M059J (cell line): Measurements from ENCODE around the gene LUZP2. TPM values are rescaled to one million over a fixed set of nuclear protein-coding genes. Genes with fewer than 3 reads are reported as not detected.

Source experiments
- DNase-seq: peaks from one replicate; pipeline ENCODE4 v3.0.0-alpha.2; 2012; ENCODE audit warnings: low read depth
- total RNA-seq: library from RNA; depleted of rRNA; stranded (reverse); fragments of >200 nt; shearing (Covaris generic); gene quantifications from 2 replicates; pipeline ENCODE4 v1.2.3, GENCODE V29; 2014; rRNA removed

Gene LUZP2
- 2.0 and 3.2 TPM in 2 replicates for total RNA-seq

DNA sequence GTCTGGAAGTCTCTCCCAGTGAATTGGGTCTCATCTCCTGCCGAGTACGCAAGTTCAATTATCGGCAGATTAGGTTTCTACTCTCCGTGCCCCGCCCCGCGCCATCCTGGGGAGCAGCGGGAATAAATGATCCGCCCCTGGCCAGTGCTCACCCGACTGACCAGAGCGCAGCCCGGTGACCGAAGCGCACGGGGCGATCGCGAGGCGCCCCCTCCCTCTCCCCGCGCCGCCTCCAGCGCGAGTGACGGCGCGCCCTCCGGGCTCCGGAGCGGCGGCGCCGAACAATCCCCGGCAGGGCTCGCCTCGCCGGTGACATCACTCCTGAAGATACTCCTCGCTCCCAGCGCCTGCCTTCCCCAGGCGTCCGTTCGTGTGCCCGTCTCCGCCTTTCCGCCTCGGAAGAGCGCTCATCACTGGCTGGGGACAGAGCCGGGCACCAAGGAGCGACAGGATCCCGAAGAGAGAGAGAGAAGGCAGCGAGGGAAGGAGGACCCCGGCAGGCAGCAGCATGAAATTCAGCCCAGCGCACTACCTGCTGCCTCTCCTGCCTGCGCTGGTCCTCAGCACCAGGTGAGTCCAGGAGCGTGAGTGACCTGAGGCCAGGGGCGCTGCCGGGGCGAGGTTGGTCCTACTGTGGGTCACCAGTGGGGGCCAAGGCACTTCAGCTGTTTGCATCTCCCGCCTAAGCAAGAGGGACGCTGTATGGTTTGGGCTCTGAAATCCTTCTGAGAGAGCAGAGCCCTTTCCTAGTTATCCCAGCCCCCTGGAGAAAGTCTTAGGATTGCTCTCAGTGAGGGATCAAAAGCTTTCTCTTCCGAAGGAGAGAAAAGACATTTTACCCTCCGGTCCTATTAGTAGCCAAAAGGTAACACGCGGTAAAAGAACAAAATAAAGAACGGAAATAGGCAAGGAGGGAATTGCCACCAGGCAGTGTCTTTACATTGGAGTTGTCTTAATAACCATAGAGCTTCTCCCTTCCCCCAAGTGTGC, at the start of gene LUZP2:
Gene LUZP2 (plus strand): TSS at position 318 of the 990 bp plus-strand sequence.
- DNase-seq = peak; percentile 51

DNA sequence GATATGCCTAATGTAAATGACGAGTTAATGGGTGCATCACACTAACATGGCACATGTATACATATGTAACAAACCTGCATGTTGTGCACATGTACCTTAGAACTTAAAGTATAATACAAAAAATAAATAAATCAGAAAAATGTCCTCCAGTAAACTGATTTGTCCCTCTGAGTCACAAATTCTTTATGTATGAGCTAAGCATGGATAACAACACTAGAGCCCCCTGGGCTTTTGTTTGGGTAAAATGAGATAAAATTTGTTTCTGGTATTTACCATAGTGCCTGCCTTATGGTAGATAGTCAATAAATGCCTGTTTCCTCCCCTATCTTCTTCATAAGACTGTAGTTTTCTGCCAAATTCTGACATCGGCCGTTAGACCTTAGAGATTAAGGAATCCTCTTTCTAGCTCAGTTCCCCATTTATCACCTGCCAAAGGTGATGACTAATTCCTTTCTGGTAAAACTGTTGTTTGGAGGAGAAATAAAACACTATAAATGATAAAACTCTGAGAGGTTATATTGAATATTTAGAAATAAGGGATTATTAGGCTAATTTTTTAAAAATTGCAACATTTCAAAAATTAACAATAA, 43.6 kb upstream of the LUZP2 start:
- DNase-seq = peak; percentile 40

DNA sequence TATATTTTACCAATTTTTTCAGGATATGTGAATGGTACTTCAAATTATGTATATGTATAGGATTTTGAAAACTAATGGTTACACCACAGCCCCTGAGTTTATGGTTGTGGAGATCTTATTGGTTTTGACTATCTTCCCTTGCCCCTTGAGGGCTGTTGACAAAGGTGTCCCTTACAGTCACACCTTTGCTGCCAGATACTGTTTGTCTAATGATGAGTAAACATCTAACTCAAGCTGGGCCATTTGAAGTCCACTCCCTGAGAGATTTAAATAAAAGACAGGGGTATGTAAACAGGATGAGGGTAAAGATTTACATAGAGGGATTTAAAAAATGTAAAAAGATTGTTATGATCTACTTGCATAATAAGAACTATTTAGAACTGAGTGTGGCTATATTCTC, 38.9 kb upstream of the LUZP2 start:
- no peak for DNase-seq

DNA sequence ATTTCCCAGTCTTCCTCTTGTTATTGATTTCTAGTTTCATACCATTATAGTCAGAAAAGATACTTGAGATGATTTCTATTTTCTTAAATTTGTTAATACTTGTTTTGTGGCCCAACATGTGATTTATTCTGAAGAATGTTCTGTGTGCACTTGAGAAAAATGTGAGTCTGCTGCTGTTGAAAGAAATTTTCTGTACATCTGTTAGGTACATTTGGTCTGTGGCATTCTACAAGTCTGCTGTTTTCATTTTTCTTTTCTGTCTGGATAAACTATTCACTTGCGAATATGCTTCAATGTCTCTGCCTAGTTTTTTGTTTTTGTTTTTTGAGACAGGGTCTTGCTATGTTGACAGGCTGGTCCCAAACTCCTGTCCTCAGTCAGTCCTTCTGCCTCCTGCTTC, 26.4 kb upstream of the LUZP2 start:
- no peak for DNase-seq

DNA sequence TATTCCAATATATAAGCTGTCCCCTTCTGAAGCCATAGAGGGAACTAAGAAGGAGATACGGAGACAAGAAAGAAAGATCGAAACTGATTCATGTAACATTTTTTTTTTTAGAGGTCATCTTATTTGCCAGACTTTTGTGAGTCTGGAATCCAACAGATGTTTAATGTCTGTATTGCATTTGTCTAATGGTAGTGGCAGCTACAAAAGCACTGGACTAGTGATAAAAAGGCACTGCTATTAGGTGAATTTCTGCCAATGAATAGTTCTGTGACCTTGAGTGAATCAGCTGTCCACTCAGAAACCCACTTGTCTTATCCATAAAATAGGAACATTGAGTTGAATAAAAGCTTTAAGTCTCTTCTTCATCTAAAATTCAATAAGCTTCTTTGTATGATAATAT, 25.8 kb upstream of the LUZP2 start:
- no peak for DNase-seq

DNA sequence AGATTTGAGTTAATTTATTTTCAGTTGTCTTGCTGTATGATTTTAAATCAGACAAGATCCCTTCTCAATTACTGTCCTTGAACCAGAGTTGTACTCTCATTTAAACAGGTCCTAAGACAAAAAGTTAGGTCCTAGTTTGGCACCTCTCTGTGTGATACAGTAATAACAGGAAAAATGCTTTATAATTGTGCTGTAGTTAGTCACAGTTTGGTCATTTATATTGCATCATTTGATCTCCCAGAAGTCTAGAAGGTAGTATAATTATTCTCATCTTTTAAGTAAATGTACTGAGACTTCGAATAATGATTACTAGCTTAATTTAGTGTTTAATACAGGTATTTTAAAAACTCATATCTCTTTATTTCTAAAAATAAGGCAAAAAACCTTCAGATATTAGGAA, 18.1 kb upstream of the LUZP2 start:
- no peak for DNase-seq

DNA sequence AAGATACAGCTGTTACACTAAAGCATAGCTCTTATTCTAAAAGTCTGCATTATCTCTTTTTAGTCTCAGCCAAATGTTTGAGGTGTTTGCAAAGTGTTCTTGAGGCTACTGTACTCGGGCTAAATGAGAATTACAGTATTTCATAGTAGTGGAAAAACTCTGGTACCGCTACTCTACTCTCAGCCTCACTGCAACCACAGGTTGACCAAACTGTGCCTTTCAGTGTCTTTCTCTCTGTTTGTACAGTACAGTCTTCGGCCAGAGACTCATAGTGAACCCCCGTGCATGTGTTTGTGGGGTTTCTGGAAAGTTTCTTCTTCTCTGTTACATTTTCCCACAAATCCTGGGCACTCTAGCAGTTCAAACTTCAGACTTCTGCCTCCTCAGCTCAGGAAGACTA, 7.4 kb upstream of the LUZP2 start:
- DNase-seq = no peak

DNA sequence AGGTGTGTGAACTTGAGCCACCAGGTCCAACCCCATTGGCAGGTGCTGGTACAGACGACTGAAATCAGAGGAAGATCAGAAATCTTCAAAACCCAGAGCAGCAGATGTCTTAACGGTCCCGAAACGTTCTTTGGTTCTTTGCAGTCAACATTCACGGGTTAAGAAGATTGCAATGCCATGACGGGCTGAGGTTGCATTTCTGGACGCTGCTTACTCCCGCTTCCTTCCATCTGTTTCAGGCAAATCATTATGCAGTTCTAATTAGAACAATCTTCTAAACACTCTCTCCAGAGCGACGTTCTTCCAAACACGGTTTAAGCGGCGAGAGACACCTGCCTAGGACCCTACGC, 492 bp upstream of the LUZP2 start:
- peak; percentile 9 for DNase-seq

DNA sequence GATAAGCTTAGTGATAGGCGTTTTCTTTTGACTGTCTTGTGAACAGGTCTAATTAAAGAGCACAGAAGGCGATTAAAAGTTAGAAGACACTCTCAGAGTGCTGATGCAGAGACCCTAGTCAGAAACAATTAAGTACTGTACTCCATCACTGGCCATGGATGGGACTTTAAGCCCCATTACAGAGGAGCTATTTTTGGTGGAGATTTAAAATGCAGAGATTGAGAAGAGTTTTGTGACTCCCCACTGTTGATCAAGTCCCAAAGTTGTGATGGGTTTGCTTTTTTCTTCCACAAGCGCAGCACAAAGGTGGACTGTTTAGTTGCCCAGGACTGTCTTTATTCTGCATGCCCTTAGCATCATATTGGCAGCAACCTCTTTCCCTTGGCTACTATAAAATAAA, 978 bp downstream of the LUZP2 start:
- DNase-seq = no peak

DNA sequence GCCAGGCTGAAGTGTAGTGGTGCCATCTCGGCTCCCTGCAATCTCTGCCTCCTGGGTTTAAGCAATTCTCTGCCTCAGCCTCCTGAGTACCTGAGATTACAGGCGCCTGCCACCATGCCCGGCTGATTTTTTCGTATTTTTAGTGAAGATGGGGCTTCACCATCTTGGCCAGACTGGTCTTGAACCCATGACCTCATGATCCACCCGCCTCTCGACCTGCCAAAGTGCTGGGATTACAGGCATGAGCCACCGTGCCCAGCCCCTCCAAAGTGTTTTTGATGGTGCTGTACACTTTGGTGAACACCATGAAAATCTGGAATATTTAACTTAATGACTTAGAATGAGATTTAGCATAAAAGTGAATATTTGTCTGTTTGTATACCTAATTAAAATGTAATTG, 5.6 kb downstream of the LUZP2 start:
- DNase-seq = no peak

DNA sequence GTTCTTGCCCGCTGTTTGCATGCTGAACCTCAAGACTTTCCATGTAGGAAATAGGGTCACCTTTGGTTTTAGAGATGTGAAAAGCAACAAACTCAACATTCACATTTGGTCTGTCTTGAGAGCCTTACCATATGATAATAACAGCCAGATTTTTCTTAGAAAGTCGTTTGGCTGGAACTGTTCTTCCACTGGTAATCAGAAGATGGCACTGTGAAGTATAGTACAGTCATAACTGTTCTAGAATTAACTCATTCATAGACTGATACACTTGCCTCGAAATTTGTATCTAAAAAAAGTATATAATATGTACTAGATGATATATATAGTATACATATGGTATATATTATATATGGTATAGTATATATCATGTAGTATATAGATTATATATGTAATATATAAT, 12.3 kb downstream of the LUZP2 start:
- peak; percentile 3 for DNase-seq

DNA sequence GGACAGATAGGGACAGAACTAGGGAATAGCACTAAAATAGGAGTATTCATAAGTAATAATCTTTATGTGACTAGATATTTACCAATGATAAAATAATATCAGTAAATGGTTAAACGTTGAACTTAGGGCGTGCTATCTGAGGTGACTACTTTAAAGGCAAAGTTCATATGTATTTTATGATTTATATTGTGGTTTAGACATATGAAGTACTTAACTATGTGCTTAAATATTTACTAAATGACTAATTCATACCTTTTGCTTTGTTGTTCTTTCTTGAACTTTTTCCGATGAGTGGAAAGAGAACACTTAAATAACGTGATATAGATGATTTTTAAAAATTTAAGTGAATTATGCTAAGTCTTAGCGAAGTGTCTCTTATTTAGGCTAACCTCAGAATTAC, 14.7 kb downstream of the LUZP2 start:
- no peak for DNase-seq

DNA sequence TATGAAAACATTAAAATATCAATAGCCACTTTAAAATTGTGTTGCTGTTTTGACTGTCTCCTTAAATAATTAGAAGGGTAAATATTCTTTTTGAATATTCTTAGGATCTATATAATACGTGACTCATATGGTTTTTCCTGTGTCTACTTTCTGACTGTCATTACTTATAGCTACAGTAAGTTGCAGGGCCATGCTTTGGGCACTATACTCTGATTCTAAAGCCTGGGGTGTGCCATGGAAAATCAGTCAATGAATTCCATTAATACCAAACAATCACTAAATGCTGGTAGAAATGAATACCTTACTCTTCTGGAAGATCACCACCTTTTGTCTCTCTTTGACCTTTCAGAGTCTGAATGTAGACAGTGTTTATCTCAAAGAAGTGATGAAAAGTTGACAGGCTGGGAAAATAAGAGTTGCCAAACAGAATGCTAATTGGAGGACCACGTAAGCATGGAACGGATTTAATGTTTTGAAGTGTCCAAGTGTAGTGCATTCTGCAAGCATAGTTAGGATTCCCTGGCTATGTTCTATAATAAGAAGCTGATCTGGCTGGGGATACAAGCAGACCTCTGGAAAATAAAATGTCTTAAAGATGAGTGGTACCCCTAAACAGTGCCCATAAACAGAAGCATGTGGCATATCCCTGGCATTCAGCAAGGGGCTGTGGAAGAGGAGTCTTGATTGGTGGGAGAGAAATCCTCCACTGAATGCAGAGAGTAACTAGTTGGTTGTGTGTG, 16.8 kb downstream of the LUZP2 start:
- no peak for DNase-seq

DNA sequence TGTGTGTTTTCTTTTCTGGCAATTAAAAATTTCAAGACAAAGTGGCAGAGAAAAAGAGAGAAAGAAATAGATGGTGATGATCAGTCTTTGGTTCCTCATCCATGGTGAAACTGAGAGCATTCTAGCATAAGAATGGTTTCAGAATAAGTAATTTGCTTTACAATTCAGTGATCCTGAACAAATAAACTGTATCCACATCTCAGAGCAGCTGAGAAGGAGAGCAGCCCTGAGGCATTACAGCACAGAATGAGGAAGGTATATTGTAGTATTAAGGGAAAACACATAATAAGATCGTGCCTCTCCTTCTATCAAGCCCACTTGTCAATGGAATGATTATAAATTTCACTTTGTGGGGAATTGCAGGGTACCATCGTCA, 17.4 kb downstream of the LUZP2 start:
- no peak for DNase-seq

DNA sequence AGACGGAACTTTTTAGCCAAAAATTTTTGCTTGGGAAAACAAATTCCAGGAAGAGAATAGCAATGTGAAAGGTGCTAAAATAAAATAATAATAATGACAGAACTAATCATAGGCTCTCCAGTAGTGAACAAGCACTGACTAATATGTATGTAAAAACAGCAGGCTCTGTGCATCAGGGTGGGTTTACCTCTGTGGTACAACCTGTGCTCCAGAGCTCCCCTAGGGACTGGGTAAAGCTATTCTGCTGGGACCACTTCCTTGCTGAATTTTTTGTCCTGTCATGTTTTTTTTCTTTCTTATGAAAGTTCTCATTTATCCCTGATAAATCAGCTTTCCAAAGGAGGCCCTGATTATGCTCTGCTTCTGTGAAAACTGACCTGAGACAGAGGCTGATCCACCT, 18.8 kb downstream of the LUZP2 start:
- DNase-seq = no peak

DNA sequence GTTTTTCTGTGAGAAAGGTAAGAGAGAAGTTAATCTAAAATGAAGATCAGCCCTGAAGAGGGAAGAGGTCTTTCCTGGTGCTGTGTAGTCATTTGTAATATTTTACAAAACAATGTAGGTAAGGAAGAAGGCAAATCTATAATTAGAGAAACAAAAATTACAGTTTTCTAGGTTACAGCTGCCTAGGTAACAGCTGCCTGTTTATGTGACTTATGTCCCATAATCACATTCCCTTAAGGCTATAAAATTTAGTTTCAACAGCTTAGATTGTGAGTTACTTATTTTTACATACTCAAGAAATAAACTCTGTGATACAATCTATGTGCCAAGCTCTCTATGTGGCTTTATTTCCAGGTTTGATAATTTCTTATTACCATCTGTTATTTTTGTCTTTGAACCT, 19.8 kb downstream of the LUZP2 start:
- no peak for DNase-seq

DNA sequence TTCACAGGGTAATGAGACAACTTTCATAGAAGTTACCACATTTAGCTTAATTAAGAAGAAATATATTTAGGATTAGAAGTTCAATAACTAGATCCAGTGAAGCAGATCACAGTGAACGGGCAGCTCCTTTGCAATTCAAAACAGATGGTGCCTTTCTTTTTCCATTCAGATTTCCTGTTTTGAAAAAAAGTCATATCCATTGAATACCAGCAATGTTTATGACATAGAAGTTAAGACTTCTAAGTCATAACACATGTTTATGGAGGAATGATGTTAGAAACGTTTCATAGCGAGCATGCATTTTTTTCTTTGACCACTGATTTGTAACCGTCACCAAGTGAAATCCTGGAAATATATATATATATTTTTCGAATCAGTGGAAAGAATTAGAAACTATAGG, 24.7 kb downstream of the LUZP2 start:
- no peak for DNase-seq

DNA sequence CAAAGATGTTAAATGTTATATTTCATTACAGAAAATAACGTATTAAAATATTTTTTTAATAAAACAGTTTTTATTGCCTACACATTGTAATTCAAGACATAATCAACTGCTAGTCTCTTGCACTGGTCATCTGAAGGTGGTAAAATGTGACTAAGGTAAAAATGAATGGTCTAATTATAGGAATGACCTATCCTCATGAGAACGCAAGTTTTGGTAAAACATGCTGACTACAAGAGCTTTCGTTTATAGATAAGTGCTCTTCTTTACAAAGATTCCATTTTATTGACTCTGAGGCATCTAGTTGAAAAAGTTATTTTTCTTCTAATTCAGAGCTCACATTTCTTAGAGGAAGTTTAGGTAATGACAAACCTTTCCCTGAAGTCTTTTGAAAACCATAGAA, 27.3 kb downstream of the LUZP2 start:
- DNase-seq = no peak

DNA sequence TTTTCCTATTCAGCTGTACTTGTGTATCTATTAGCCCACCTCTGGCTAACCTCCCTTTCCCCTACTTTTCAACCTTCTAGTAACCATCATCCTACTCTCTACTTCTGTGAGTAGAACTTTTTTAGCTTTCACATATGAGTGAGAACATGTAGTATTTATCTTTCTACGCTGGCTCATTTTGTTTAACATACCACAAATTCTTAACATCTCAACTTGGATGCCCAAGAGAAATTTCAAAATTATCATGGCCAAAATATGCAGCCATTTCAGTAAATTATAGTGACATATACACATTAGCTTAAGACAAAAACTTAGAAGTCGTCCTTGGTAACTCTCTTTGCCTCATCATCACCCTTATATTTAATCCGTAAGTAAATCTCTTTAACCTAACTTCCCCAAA, 34.7 kb downstream of the LUZP2 start:
- DNase-seq = no peak

DNA sequence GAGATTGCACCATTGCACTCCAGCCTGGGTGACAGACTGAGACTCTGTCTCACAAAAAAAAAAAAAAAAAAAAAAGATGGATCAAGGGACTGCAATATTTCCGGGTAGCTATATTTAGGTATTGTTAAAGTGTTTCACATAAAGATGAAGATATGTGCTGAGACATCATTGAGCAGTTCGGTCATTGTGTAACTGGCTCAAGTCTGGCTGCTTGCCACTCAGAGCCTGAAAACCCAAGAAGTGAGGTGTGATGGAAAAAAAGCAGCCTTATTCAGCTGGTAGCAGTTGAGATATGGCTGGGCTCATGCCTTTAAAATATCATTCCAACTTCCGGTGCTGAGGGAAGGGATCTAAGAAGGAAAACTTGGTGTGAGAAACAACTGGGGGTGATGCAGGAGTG, 46.9 kb downstream of the LUZP2 start:
- no peak for DNase-seq

DNA sequence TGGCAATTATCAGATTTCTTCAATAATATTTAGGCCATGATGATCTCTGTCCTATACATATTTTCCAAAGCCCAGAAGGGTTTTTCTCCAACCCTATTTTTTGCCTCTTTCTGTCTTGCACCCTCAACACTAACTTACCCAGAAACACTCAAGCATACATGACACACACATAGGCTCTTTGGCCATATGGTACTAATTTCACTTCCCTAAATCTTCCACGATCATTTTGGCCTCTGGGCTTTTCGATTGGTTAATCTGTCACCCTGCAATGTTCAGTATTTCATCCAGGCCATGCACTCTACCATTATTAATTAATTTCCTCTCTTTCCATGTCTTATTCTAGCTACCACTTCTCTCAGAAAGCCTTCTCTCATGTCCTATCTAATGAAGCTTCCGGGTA, 59.8 kb downstream of the LUZP2 start:
- no peak for DNase-seq

DNA sequence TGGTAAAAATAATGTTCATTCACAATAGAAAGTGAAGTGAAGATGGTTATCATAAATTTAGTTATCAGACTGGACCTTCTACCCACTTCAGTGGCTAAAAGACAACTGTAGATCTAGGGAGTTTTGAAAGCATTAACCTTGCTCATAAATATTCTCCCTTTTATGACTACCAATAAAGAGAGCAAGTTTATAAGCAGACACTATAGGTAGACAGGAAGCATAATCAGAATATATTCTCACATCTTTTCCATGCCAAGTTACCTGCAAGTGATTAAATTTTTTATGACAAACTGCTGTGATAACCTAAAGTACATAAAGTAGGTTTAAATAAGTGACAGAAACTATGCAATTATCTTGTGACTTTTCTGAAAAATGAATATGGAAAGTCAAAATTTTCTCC, 62.5 kb downstream of the LUZP2 start:
- DNase-seq = no peak

DNA sequence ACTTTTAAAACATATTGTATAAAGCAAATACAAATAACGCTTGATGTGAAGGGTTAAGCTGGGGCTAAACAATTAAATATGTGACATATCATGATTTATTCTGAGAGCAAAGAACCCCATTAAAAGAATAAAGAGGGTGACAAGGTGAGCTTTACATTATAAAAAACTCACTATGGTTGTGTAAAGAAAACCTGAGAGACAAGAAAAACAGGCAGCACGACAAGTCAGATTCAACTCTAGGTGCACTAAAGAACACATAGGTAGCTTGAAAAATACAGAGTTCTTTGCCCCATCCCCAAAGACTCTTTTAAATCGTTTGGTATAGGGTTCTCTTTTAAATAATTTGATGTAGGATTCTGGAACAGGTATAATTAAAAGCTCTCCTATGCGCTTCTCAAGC, 63.5 kb downstream of the LUZP2 start:
- DNase-seq = no peak
